NCI-H526 (cell line): Measurements from ENCODE around the gene SLX4IP.

Source experiments
- DNase-seq, 2 experiments: peaks; one replicate each; lab custom pipeline; 2025; lab: John Stamatoyannopoulos, UW

The SLX4IP gene

DNA sequence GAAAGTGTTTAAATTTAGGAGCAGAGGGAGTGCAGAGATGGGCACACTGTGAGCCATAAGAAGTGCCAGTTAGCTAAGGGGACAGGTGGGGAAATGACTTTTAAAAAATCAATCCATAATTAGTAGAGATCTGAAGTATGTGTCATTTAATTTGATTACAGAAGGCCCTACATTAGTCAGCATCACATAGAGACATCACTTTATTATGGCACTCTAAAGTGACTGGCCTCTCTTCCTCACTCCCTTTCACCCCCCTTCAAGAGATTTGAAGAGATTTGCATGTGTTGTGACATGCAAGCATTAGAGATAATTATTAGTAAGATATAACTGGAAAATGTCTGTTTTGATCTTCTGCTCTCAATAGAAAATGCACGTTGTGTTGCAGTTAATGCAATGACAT is 86.7 kb downstream of the SLX4IP start:
- no peak for DNase-seq

DNA sequence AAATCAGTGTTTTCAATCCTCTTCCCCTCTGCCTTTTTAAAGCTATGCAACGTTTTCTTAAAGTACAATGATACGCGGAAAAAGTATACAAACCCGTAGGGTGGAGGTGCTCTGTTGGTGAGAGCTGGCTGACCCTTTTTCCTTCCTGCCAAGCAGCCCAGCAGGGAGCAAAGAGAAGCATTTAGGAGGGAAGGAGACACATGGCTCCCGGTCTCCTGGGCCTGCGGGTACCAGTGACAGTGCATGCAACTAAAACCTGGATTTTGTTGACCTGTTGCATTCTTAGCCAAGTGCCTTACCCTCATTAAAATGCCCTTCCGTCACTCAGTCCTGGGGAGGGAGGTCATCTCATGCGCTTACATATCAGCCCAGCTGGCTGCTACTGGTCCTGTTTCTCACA is 87.2 kb downstream of the SLX4IP start:
- no peak for DNase-seq

DNA sequence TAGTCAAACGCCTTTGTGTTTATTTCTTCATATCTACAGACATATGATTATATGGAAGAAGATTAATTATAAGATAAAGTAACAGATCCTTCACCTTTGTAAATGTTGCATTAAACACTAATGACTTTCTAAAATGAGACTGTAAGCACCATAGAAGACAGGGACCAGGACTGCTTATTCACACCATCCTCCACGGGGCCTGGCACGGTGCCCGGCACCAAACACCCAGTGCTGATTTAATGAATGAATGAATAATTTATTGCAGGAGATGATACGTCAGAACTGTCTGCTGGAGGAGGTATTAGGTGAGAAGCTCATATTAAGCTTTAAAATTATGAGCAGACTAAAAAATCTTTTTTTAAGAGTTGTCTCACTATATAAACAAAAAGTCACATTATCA is 88.3 kb downstream of the SLX4IP start:
- no peak for DNase-seq

DNA sequence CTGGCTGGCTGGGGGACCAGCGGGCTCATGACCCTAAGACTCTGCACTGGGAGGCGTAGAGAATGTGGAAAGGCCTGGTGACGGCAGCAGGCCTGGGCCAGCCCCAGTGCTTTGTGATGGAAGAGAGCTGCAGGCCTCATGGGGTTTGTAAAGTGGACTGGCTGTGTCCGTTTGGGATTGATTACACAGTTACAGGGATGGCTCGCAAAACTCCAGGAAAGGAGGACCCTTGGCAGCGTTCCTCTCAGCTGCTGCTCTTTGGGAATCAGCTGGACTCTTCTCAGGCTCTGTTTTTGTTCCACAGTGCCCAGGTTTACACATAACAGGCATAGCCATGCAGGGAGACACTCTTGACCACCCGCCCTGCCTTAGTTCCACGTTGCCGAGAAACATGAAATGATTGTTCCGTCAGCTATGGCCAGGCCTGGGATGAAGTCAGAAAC is 89.0 kb downstream of the SLX4IP start:
- DNase-seq = no peak

DNA sequence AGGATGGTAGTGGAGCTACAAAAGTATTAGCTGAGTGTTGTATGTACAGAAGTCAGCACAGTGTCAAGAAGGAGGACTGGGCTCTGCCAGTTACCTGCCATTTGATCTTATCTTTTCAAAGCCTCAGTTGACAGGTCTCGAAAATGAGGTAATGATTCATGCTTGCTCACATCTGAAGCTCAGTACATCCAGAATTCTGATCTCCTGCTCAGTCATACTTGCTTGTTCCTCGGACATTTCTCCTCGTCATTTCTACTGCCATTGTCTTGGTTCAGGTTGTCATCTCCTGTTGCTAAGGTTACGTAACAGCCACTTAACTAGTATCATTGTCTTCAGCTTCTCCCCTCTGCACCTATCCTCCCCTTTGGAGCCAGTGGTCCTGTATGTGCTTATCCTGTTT is 89.5 kb downstream of the SLX4IP start:
- no peak for DNase-seq

DNA sequence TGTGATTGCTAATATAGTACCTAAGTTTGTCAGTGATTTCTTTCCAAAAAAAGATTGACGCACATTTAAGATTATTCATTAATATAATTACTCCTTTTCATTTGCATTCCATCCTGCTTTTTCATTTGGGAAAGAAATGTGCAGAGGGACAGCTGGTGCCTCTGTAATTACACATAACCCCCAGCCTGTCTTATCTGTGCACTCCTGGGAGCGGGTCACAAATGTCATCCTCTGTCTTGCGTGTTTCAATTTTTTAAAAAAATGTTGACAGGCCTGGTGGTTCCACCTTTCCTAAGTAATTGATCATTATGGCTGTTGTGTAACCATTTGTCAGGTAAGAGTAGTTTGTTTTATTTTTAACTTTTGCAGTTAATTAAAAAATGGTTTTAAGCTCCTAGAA is 92.7 kb downstream of the SLX4IP start:
- no peak for DNase-seq

DNA sequence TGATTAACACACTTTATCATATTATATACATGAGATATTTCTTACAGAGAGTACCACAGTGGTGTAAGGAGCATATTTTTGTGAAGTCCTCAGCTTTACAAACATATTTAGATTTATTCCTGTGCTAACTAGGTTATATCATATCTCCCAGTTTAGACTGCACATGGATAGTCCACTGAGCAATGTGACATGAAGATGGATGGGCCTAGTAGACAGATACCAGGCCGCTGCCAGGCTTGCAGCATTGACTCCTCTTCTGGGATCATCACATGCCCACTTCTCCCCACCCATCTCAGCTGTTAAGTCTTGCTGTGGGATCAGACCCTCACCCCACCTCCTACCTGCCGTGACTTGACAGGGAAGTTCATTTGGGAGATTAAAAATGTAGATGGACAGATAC is 95.8 kb downstream of the SLX4IP start:
- DNase-seq = no peak

DNA sequence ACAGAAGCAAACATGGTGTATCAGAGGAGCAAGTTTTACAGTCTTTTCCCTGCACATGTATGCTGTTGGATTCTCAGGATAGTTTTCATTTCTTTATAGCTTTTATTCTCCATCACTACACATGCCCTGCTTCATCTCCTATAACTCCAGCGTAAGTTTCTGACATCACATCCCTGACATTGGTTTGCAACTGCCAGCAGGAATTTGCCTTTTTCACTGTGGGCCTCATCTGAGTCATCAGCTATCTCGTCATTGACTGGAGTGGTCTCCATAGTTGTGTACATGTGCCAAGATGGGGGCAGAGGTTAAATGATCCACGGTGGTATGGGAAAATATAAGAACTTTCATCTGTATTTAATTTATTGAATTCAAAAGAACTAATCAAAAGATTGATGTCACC is 96.7 kb downstream of the SLX4IP start:
- DNase-seq = no peak

DNA sequence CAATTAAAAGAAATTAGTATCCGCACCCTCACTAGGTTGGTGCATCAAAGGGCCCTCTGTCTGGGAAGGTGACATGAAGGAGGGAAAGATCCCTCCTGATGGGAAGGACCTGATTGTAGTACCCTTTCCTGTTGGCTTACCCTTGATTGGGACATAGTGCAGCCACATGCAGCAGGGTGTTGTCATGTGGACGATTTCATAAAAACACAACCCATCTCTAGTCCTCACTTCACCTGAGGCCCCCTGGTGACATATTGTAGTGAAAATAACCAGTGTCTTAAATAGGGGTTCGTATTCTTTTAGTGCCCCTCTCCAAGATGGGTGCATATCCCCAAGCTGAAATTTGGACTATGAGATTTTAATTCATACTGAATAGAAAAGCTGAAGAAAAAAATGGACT is 97.3 kb downstream of the SLX4IP start:
- no peak for DNase-seq

DNA sequence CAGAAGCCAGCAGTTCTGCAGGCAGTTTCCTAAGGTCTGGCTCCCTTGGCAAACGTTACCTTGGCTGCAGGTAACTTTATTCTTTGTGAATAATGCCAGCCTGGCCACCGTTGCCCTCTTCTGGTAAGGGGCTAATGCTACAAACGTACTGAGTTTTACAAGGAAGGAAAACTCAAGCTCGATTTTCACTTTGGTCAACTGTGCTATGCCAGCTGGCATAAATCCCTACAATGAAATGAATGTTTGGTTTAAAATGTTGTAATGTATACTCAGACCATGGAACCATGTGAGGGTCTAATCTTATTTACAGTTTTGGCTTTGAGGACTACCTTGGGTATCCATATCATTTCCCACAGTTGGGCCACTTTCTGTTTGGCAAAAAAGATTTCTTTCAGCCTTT is 101.4 kb downstream of the SLX4IP start:
- peak in 1 of 2 experiments; percentile 60 for DNase-seq

DNA sequence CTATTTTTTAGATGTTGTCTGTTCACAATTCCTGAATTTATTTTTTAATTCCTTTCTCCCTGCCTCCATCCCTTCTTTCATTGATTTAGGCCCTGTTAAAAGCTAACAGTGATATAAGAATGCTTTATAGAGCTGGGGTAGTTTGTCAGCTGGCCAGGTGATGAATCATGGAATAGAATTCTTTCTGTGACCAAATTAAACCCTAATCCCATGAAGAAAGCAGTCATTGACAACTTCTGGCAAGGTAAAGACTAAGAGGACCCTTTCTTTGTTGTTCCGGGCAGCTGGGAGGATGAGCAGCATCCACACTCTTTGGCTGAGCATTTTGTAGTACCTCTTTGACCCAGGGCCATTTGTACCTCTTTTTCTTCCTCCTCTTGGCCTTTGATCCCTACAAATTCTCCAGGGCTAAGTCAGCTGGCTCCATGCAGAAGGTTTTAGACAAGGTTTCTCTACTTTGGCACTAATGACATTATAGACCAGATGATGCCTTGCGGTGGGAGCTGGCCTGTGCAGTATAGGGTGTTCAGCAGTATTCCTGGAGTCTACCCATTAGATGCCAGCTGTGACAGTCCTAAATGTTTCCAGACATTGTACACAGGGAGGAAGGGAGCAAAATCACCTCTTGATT is 102.9 kb downstream of the SLX4IP start:
- no peak for DNase-seq

DNA sequence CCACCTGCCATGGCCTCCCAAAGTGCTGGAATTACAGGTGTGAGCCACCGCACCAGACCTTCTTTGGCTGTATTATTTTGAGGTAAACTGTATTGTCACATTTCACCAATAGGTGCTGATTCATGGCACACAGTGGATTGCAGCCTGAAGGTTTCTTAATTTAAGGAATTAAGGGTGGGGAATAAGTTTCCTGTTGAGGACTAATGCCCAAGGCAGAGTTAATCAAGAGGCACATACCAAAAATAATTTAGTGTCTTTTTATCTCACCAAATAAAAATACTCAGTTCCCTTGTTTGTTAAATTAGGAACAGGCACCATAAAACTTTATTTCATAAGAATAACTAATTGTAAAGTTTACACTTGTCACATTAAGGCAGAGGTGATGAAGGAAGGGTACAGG is 103.7 kb downstream of the SLX4IP start:
- DNase-seq = no peak

DNA sequence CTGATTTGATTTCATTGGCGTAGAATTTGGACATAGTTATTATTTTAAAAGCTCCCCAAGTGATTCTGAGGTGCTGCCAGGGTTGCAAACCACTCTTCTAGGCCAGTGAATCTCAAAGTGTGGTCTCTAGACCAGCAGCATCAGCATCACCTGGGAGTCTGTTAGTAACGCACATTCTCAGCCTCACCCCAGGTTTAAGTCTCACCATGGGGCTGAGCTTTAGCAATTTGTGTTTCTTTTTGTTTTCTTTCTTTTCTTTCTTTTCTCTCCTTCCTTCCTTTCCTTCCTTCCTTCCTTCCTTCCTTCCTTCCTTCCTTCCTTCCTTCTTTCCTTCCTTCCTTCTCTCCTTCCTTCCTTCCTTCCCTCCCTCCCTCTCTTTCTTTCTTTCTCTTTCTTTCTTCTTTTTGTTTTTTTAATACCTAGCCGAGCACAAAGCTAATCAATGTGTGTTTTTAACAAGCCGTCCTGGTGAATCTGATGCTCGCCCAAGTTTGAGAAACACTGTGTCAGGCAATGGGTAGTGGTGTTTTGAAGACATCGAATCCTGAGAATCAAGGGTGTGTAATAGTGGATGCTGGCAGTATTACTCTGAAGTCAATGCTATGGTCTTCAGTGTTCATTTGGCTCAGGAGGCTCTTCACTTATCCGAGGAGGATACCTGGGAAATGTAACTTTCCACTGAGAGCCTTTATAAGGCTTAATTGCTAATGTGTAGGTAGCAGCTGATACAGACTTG is 104.9 kb downstream of the SLX4IP start:
- no peak for DNase-seq

DNA sequence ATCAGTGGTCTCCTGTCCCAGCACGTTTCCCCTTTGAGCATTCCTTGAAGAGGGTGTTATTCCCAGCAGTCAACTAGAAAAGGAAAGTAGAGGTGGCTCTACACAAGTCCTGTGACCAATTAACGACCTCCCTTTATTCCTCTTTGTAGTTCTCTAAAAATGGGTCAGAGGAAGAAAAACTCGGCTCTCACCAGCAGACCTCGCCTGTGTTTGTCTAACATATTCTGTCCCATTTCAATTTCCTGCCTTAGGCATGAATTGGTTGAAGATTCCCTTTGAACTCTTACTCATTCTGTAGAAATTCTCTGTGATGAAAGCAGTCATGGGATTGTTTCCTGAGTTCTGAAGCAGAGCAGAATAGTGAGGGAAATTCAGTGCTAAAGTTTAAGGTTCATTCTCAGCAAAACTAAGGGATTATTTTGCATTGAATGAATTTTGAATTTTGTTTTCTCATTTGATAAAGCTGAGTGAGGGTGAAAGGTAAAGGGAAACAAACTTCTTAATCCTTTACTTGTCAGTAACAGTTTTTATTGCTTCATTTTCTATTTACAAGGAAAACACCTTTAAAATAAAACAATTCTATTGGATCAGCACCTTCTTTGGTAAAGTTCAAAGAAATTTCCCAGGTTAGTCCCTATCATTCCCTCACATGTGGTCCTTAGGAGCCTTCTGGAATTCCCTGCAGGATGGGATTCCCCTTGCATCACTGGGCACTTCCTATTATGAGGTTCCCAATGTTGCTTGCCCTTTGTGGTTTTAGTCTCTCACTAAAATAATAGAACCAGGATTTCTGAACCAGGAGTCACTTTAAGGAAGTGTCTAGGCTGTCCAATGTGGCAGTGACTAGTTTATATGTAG is 105.8 kb downstream of the SLX4IP start:
- DNase-seq = no peak

DNA sequence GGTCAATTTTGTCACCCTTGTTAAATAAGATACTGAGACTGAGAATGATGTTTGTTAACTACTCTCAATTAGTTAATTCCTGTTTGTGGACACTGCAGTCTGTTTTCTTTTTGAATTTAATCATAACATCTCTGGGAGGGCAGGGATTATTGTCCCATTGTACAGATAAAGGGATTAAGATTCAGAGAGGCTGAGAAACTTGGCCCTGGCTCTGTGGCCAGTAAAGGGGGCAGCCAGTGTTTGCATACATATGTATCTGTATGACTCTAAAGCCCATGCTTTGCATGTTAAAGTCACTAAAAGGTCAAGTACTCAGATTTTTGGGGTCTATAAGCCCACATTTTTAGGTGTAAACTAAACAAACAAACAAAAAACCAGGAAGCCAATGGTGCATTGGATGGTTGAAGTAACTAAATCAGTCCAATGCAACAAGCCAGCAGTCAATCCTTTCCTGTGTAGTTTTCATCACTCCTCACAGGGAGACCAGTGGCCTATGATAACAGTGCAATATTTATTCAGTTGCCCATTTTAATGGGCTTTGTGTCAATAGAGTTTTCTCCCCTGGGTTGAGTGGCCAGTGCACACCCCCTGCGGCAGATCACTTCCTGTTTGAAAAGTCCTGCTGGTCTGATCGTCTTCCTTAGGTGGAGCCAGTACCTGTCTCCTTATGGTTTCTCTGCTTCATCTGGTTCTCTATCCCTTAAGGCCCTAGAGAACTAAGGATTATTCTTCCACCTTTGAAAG is 106.7 kb downstream of the SLX4IP start:
- DNase-seq = no peak

DNA sequence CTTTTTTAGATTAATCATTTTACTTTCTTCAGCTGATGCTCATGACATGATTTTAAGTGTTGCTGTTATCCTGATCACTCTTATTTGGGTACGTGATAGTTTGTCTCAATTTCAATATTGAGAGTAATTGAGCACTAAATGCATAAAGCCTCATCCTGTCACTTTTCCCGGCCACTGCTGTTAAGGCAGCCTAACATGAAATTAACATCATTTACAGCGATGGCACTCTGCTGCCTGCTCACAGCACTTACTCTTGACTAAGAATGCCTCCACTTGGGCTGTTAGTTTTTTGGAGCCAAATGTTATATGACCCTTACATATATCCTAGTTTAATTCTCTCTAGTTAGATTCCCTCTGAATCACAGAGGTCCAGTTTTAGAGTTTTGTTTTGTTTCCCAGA is 107.3 kb downstream of the SLX4IP start:
- DNase-seq = no peak

DNA sequence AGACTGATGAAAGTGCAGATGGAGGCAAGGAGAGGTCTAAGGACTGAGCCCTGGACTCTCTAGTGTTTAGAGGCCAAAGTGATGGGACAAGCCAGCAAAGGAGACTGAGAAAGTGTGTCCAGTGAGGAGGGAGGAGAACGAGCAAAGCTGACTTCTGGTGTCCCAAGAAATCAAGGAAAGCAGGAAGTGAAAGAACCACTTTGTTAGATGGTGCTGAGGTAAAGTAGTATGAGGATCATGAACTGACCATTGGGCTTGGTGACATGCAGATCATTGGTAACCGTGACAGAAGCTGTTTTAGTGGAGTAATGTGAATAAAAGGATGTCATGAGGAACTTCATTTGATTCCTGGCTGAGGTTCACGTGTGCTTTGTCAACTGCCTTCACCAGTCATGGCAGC is 108.4 kb downstream of the SLX4IP start:
- DNase-seq = no peak

DNA sequence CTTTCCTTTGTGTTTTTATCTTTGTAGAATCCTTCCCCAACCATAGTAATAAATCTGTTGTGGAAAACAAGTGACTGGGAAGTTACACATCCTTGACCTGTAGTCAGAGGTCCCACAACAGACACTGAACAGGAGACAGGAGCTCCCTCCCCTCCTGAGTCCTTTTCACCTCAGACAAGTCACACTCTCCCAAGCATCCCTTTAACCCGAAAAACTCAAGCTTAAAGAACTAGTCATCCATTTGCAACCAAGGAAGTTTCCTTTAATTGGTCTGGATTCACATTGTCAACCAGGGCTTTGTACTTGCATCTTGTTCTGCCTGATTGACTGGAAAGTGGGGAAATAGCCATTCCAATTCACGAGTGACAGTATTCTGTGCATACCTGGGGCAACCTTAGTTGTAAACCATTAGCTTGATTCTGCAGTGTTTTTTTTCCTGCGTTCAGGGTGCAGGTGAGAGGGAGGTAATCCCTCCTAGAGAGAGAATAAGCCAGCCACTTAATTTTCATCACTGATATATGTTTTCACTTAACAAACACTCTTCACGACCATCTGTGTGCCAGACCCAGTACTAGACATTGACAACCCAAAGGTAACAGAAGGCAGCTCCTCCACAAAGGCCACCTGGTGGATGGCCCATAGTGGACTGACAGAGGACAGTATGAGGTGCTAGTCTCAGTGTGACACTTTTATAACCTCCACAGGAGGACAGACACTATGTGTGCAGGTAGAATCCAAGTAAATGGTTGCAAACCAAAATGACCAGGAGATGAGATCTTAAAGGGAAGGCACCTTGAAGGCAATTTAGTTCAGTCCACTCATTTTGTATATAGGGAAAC is 112.4 kb downstream of the SLX4IP start:
- DNase-seq = no peak

DNA sequence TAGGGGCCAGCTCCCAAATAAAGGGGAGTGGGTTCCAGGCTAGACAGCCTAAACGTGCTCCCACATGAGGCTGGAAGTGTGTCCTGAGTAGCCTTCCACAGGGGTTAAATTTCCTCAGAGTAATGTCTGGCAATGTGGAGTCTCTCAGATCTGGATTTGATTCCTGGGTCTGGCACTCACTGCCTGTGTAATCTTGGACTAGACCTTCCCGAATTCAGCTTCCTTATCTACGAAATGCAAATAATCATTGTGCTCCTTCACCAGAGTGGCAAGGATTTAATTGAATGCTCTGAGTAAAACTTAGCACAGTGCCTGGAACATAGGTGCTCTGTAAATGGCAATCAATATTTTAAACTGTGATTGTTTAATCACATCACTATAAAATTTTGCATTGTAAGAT is 114.4 kb downstream of the SLX4IP start:
- no peak for DNase-seq

DNA sequence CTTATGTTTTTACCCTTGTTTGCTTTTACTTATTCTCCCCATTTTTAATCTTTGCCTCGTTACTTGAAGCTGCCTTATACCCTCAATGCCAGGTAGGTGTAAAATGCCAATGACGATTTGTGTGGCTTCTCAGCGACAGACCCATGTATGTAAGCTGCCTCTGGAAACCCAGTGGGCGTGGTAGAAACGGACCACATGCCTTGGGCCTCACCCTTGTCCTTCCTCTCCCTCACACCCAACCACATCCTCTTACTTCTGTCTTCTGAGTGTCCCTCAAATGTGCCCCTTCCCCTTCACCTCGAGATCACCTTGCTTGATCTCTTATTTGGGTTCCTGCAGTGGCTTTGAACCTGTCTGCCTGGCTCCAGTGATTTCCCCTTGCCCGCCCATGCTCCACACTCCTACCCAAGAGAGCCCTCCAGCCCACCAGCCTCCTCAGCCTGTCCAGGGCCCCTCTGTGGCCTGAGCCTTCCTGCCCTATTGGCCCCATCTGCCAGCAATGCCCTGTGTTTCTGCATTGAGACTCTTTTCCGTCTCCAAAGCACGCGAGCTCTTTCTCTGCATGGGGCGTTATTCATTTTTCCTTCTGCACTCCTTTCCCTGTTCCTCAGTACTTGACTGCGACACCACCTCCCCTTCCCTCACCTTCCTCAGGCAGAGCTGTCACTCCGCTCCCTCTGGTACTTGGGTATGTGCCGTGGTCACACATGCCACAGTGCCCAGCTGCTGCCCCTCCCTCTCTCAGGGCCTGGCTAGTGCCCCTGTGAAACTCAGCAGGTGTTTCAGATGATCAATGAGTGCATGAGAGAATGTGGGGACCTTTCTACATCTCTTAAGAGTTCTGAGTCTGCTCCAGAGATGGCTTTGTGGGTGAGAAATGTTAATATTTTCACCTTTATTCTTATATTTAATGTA is 115.4 kb downstream of the SLX4IP start:
- no peak for DNase-seq
